HG02884 (cell line): ENCODE results near the gene AACS.
"Not testable (repeated sequence)": the region's sequence is repeated elsewhere in the genome, so short reads cannot be mapped to it uniquely, and the experiment has no call there.

Experiments used
- ATAC-seq: cut with Tn5 transposase; IDR thresholded peaks from one replicate; pipeline ENCODE4 v1.9.1; 2021; ENCODE audit warnings: mild to moderate bottlenecking, moderate library complexity; ENCODE audit not compliant: unreplicated experiment

Gene AACS

GRCh38 chr12:125122668-125123067 lies 57.4 kb downstream of the AACS start:
- no peak for ATAC-seq

- ATAC-seq, result no peak
These were observed 59.2 kb downstream of the AACS start for GRCh38 chr12:125124320-125124966.

GRCh38 chr12:125125271-125125670 lies 60.0 kb downstream of the AACS start:
- ATAC-seq, result no peak

GRCh38 chr12:125128439-125129178 lies 63.4 kb downstream of the AACS start:
- ATAC-seq, result no peak

- ATAC-seq, result no peak
These were observed 63.9 kb downstream of the AACS start for GRCh38 chr12:125129179-125129571.

GRCh38 chr12:125129591-125130255 lies 64.5 kb downstream of the AACS start:
- ATAC-seq, result no peak

- ATAC-seq, result no peak
These were observed 66.7 kb downstream of the AACS start for GRCh38 chr12:125131958-125132357.

- no peak for ATAC-seq
These were observed 67.6 kb downstream of the AACS start for GRCh38 chr12:125132698-125133400.

- ATAC-seq, result no peak
These were observed 68.4 kb downstream of the AACS start for GRCh38 chr12:125133616-125134015.

- no peak for ATAC-seq
These were observed 69.3 kb downstream of the AACS start for GRCh38 chr12:125134576-125134975.

- no peak for ATAC-seq
These were observed 70.7 kb downstream of the AACS start for GRCh38 chr12:125135906-125136305.

- ATAC-seq, result no peak
These were observed 71.5 kb downstream of the AACS start for GRCh38 chr12:125136702-125137101.

GRCh38 chr12:125137766-125138344 lies 72.6 kb downstream of the AACS start:
- no peak for ATAC-seq

- ATAC-seq, result no peak
These were observed 75.3 kb downstream of the AACS start for GRCh38 chr12:125140279-125141209.

GRCh38 chr12:125141210-125141573 lies 76.0 kb downstream of the AACS start:
- not testable (repeated sequence) for ATAC-seq

- ATAC-seq, result no peak
These were observed 77.4 kb downstream of the AACS start for GRCh38 chr12:125142601-125143000.

GRCh38 chr12:125143491-125143890 lies 78.3 kb downstream of the AACS start:
- no peak for ATAC-seq

GRCh38 chr12:125145196-125145595 lies 80.0 kb downstream of the AACS start:
- no peak for ATAC-seq

GRCh38 chr12:125148316-125148715 lies 83.1 kb downstream of the AACS start:
- no peak for ATAC-seq
